Limb (tissue), 2 donors: Measurements from ENCODE around the gene MOB2.
"Not testable (repeated sequence)": the region's sequence is repeated elsewhere in the genome, so short reads cannot be mapped to it uniquely, and the experiment has no call there.

Source experiments
- DNase-seq, 2 donors: peaks; one replicate each; pipeline ENCODE4 v3.0.0-alpha.2; 2016; ENCODE audit errors: extremely low spot score in 2 of 2

MOB2 gene

DNA sequence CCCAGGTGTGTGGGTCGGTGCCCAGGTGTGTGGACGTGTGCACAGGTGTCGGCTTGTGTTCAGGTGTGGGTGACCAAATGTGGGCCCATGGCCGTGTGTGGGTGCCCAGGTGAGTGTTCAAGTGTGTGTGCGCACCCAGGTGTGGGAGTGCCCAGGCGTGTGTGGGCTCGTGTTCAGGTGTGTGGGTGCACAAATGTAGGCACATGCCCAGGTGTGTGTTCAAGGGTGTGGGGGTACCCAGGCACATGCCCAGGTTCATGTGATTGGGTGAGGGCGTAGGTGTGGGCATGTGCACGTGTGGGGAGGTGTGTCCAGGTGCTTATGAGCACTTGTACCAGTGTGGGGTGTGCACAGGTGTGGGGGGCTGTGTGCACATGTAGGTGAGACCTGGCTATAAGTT, 42.8 kb downstream of the MOB2 start:
- no peak for DNase-seq

- no peak for DNase-seq
Measured at GRCh38 chr11:1442807-1443366, 43.7 kb downstream of the MOB2 start.

GRCh38 chr11:1442163-1442562, 44.4 kb downstream of the MOB2 start:
- DNase-seq, result no peak

DNA sequence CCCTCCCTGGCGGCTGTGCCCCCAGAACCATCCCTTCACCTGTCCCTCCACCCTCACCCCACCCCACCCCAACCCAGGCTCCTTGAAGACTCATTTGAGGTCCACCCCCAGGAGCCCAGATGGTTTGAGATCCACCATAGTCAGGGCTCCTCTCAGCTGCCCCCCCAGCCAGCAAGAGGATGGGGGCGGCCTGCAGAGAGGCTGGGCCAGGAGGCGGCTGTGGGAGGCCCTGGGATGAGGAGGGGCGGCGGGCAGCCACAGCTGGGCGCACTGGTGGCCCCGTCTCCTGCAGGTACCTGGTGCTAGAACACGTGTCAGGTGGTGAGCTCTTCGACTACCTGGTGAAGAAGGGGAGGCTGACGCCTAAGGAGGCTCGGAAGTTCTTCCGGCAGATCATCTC, 46.1 kb downstream of the MOB2 start:
- no peak for DNase-seq

DNA sequence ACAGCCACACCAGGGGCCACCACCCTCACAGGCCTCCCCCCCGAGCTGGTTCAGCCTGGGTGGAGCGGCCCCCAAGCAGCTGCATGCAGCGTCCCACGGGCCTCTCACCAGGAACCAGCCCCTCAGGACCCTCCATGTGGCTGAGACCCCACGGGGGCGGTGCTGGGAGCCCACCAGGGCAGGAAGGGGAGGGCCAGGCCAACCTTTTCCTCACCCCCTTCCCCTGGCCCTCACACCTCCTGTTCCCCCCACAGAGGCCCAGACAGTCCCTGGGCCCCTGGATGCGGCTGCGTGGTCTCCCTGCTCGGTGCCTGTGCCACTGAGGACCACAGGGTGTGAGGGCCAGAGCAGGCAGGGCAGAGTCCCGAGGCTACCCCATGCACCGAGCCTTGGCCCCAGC, 46.5 kb downstream of the MOB2 start:
- DNase-seq, result no peak

DNA sequence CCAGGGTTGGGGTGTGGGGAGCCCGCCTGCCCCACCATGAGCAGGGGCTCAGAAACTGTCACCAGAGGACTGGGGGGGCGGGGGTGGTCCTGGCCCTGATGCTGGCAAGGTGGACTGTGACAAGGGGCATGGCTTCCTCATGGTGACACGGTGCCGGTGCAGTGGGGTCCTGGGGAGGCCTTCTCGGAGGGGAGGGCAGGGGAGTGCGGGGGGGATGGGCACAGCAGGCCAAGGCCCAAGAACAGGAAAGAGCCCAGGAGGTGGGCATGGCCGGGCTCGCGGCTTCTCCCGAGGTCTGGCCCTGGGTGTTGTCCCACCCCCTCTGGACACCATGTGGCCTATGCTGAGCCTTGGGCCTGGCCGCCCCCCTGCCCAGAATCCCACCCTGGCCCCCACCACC, 47.2 kb downstream of the MOB2 start:
- no peak for DNase-seq

DNA sequence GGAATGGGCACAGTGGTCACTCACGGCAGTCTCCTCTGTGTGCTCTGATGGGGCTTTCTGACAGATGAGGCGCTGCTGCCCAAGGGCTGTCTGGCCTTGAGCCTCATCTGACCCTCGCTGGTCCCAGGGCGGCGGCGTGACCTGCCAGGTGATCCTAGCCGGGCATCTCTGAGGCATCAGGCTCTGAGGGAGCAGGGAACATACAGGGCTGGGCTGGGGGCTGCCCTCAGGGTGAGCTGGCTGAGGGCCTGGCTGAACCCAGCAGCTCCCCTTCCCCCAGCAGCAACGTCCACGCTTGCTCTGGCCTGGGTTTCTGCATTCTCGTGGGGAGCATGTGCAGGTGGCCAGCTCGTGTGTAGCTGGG, 47.6 kb downstream of the MOB2 start:
- no peak for DNase-seq

- DNase-seq, result no peak
Measured at GRCh38 chr11:1438261-1438966, 48.2 kb downstream of the MOB2 start.

GRCh38 chr11:1437500-1437899, 49.1 kb downstream of the MOB2 start:
- DNase-seq, result no peak

DNA sequence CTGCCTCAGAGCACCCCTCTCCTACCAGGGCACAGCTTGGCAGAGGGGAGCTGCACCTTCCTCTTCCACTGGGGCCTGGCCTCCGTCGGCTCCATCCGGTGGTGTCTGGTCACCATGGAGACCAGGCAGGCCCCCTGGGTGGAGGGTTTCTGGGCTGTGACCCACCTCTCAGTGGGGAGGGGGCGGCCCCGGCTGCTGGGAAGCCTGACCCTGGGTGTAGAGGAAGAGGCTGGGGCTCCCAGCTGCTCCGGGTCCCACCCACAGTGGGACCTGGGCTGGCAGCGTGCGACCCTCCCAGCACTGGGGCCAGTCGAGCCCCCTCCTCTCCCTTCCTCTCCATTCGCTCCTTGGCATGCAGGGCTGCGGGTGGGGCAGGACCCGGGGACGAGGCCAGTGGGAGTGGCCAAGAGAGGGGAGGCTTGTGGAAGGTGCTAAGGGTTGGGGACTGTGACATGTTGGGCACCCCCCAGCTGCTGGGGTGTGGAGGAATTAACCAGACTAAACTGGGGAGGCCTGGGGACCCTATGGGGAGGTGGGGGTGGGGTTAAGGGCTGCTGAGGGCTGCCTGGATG, 50.0 kb downstream of the MOB2 start:
- no peak for DNase-seq

DNA sequence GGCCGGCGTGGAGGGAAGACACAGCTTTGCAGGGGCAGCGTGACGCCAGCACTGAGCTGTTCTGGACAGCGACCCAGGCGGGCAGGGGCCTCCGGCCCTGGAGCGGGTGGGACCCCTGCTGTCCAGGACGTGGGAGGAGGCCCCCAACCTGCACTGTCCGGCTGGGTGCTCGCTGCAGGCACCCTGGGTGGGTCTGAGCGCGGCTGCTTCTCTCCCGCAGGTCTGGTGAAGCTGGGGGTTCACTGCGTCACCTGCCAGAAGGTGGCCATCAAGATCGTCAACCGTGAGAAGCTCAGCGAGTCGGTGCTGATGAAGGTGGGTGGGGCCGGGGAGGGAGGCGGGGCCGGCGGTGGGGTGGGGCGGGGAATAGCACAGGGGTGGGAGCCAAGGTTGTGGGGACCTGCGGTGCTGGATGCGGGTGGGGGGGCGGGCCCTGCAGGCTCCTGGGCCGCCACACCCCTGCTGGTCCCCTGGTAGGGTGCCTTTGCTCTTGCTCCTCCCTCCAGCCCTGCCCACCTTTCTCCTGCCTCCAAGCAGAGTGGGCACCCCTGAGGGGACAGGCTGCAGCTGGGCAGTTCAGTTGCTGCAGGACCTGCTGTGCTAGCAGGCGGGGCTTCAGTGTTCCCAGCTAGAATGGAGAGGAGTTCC, 50.6 kb downstream of the MOB2 start:
- no peak for DNase-seq

DNA sequence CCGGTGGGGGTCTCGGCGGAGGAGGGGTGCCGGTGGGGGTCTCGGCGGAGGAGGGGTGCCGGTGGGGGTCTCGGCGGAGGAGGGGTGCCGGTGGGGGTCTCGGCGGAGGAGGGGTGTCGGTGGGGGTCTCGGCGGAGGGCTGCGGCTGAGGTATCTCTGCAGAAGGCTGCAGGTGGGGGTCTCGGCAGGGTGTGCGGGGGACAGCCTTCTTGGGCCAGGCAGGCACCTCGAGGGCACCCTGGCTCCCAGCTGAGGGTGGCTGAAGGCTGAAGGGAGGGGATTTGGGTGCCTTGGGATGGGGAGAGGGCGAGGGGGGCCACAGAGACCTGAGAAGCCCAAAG, 51.1 kb downstream of the MOB2 start:
- not testable (repeated sequence) for DNase-seq

DNA sequence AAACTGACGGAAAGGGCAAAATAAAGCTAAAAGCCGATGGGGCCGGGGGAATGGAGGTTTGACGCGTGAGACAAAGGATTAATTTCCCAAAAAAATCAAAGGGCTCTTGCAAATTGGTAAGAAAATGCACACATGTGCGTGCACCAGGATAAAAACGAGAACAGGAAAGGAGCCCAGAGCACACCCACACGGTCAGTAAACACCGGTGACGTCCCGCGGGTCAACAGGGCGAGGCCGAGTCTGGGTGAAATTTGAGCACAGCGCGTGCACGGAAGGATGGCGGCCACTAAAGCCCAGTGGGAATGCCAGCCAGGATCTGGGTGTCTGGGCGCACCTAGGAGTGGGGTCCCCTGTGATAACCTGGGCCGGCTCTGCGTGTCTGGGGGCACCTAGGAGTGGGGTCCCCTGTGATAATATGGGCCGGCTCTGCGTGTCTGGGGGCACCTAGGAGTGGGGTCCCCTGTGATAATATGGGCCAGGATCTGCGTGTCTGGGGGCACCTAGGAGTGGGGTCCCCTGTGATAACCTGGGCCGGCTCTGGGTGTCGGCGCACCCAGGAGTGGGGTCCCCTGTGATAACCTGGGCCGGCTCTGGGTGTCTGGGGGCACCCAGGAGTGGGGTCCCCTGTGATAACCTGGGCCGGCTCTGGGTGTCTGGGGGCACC, 52.5 kb downstream of the MOB2 start:
- DNase-seq, result no peak

- DNase-seq, result no peak
Measured at GRCh38 chr11:1433568-1433967, 53.0 kb downstream of the MOB2 start.

GRCh38 chr11:1428762-1429316, 57.7 kb downstream of the MOB2 start:
- DNase-seq, result no peak

GRCh38 chr11:1425439-1425838, 61.1 kb downstream of the MOB2 start:
- no peak for DNase-seq

DNA sequence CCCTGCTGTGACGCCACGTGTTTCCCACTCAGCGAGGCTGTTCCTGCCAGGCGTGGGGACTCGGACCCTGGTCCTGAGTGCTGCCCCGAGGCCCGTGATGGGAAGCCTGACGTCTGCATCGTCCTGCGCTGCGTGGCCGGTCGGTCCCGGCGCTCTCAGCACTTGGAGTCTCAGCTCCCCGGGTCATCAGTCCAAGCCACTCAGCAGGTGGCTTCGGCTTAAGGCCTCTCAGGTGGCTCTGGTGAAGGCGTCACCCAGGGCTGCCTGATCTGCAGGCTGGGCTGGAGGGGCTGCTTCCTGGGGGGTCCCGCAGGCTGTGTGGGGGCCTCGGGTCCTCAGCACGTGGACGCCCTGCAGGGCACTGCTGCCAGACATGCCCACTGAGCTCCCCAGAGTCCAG, 61.6 kb downstream of the MOB2 start:
- DNase-seq, result no peak

DNA sequence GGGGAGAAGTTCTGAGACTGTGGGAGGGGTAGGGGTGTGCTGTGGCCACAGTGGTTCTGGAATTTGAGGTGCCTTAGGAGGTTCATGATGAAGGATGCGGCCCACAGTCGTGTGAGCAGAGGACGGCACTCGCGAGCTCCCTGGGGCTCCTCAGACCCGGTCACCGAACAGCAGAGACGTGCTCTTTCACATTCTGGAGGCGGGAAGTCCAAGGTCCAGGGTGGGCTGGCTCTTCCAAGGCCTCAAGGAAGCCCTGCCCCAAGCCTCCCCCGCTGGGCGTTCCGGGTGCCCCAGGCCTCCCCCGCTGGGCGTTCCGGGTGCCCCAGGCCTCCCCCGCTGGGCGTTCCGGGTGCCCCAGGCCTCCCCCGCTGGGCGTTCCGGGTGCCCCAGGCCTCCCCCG, 63.2 kb downstream of the MOB2 start:
- not testable (repeated sequence) for DNase-seq

GRCh38 chr11:1422981-1423380, 63.6 kb downstream of the MOB2 start:
- DNase-seq, result no peak

DNA sequence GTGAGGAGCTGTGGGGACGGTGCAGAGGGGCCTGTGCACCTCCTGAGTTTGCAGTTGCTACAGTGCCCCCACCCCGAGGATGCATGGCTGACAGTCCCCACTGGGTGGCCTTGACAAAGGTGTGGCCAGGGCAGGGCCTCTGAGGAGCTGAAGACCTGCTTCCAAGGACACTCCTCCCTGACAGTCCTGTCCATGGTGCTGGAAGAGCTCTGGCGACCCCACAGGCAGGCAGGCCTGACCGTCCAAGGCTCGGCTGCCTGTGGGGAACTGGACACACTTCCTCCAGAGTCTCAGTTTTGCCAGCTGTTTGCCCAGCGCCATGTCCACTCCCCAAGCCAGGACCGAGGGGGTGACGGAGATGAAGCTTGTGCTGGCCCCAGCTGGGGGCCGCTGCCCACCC, 64.1 kb downstream of the MOB2 start:
- no peak for DNase-seq

- DNase-seq, result no peak
Measured at GRCh38 chr11:1421291-1421690, 65.3 kb downstream of the MOB2 start.

DNA sequence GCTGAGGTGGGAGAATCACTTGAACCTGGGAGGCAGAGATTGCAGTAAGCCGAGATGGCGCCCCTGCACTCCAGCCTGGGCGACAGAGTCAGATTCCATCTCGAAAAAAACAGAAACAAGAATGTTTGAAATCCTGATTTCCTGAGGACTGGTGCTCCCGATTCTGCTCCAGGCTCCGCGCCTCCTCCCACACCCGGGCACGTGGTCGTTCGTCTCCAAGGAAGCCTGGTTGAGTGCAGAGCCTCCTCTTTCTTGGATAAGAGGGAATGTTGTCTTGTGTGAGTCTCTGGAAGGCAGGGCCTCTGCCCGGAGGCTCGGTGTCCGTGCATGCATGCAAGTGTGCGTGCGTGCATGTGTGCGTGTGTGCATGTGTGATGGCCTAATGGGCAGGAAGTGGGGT, 66.8 kb downstream of the MOB2 start:
- no peak for DNase-seq
